Measurements from ENCODE around the gene TRIM71. TPM values are rescaled to one million over a fixed set of nuclear protein-coding genes. Genes with fewer than 3 reads are reported as not detected.
"Not testable (repeated sequence)": the region's sequence is repeated elsewhere in the genome, so short reads cannot be mapped to it uniquely, and the experiment has no call there.

The TRIM71 gene
- total RNA-seq, 1 experiment from 2014 or later, result 0.17 TPM

DNA sequence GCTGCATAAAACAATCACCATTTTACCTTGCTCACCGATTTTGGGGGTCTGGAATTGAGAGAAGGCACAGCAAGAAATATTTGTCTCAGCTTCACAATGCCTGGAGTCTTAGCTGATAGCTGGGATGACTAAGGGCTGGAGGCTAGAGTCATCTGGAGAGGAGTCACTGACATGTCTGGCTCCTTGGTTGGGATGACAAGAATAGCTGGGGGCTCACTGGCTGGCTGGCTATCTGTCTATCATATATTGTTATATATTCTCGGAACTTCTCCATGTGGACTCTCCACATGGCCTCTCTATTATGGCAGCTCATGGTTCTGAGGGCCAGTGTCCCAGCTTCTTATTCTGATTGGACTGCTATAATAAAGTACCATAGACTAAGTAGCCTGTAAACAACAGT lies 20.0 kb upstream of the TRIM71 start:
- CTCF ChIA-PET, result no interaction called here
- Histone ChIP-seq H3K27me3 (ENCODE audit: insufficient read depth, low read length) (no peaks in the 10 kb centered on the region), H3K9ac (ENCODE audit: low read length) (no peak overlapping the region), H4K20me1 (ENCODE audit: insufficient read depth) (no peaks in the 10 kb centered on the region), H3K79me2 (ENCODE audit: insufficient read depth, low read length) (no peaks in the 10 kb centered on the region), H3K27ac (ENCODE audit: low read depth, low read length) (no peak overlapping the region), H3K9me3 (ENCODE audit: control insufficient read depth in 1 of 2, insufficient read depth in 1 of 2, low read depth in 1 of 2, low read length in 2 of 2) (no peaks in the 10 kb centered on the region), H3K4me1 (ENCODE audit: control insufficient read depth in 1 of 2, insufficient read depth in 2 of 2, low read length in 2 of 2) (no peaks in the 10 kb centered on the region), H3K9me2 (ENCODE audit: insufficient read depth) (no peaks in the 10 kb centered on the region), H2AFZ (ENCODE audit: low read depth, low read length, poor library complexity, severe bottlenecking) (no peak overlapping the region), H3K36me3 (ENCODE audit: control insufficient read depth in 1 of 2, insufficient read depth in 2 of 2, low read length in 2 of 2) (no peaks in the 10 kb centered on the region), H3K4me3 (replicated peaks in 1 of 2; ENCODE audit: low read depth in 1 of 2, low read length in 2 of 2) (no peak overlapping the region), H3K4me2 (ENCODE audit: low read length) (no peak overlapping the region)
- TF ChIP-seq JUND (IDR thresholded peaks at IDR 0.05) (no peak), SIN3A (IDR thresholded peaks at IDR 0.05; ENCODE audit: low read depth) (no peak)
- POLR2A ChIA-PET, result no interaction called here
- intact Hi-C loops (cut with micrococcal nuclease), result no loop called here
- no peak for ATAC-seq
- RAD21 ChIA-PET (ENCODE audit: low non-redundant PET in 1 of 2, low total read pairs in 2 of 2, uncharacterized antibody in 2 of 2, unreplicated experiment in 2 of 2), result no interaction called here
- no TSS peak for BruUV-seq (replicated peaks)
- no peak for DNase-seq (ENCODE audit: low read depth, low spot score)

DNA sequence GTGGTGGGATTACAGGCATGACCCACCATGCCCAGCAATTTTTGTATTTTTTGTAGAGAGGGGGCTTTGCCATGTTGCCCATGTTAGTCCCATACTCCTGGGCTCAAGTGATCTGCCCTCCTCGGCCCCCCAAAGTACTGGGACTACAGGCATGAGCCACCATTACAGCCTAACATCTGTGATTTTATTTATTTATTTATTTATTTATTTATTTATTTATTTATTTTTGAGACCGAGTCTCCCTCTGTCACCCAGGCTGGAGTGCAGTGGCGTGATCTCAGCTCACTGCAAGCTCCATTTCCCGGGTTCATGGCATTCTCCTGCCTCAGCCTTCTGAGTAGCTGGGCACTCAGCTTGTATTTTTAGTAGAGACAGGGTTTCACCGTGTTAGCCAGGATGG lies 16.4 kb upstream of the TRIM71 start:
- H3K4me1 ChIP-seq (ENCODE audit: control insufficient read depth in 1 of 2, insufficient read depth in 2 of 2, low read length in 2 of 2); H3K4me3 ChIP-seq (replicated peaks in 1 of 2; ENCODE audit: low read depth in 1 of 2, low read length in 2 of 2); H4K20me1 ChIP-seq (ENCODE audit: insufficient read depth); H3K27me3 ChIP-seq (ENCODE audit: insufficient read depth, low read length); H3K9me2 ChIP-seq (ENCODE audit: insufficient read depth); ATAC-seq; H3K9ac ChIP-seq (ENCODE audit: low read length); POLR2A ChIA-PET; H3K27ac ChIP-seq (ENCODE audit: low read depth, low read length); H2AFZ ChIP-seq (ENCODE audit: low read depth, low read length, poor library complexity, severe bottlenecking); H3K9me3 ChIP-seq (ENCODE audit: control insufficient read depth in 1 of 2, insufficient read depth in 1 of 2, low read depth in 1 of 2, low read length in 2 of 2); H3K4me2 ChIP-seq (ENCODE audit: low read length); BruUV-seq (replicated peaks); intact Hi-C loops (cut with micrococcal nuclease); DNase-seq (ENCODE audit: low read depth, low spot score); H3K79me2 ChIP-seq (ENCODE audit: insufficient read depth, low read length); H3K36me3 ChIP-seq (ENCODE audit: control insufficient read depth in 1 of 2, insufficient read depth in 2 of 2, low read length in 2 of 2); RAD21 ChIA-PET (ENCODE audit: low non-redundant PET in 1 of 2, low total read pairs in 2 of 2, uncharacterized antibody in 2 of 2, unreplicated experiment in 2 of 2): not testable (repeated sequence)
- CTCF ChIA-PET, result interaction anchor here (1.3 kb wide), 1 partner anchor 20 kb away, joined by 3 read pairs; no protein-coding TSS in a partner anchor

DNA sequence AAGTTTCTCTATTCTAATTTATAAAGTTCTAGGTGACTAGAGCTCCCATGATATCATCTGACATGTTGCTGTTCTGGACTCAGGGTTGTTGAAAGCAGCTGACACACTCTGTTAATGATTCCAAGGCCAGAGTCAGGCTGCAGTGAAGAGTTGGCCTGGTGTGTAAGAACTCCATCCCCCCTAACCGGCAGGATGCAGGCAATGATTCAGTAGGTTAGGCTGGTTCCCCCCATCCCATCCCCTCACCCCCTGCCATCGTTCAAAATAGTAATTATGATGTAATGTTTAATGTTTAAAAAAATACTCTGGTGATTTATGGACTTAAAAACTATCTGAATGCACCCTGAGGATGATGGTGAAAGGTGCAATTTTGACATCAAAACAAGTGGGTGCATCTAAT lies 4.6 kb upstream of the TRIM71 start:
- no TSS peak for BruUV-seq (replicated peaks)
- Histone ChIP-seq H4K20me1 (ENCODE audit: insufficient read depth) (no peaks in the 10 kb centered on the region), H3K36me3 (ENCODE audit: control insufficient read depth in 1 of 2, insufficient read depth in 2 of 2, low read length in 2 of 2) (no peaks in the 10 kb centered on the region), H3K4me1 (ENCODE audit: control insufficient read depth in 1 of 2, insufficient read depth in 2 of 2, low read length in 2 of 2) (no peaks in the 10 kb centered on the region), H3K9me3 (ENCODE audit: control insufficient read depth in 1 of 2, insufficient read depth in 1 of 2, low read depth in 1 of 2, low read length in 2 of 2) (no peaks in the 10 kb centered on the region), H3K4me3 (replicated peaks in 1 of 2; ENCODE audit: low read depth in 1 of 2, low read length in 2 of 2) (no peak overlapping the region), H2AFZ (ENCODE audit: low read depth, low read length, poor library complexity, severe bottlenecking) (no peak overlapping the region), H3K27me3 (ENCODE audit: insufficient read depth, low read length) (no peaks in the 10 kb centered on the region), H3K9me2 (ENCODE audit: insufficient read depth) (no peaks in the 10 kb centered on the region), H3K79me2 (ENCODE audit: insufficient read depth, low read length) (no peaks in the 10 kb centered on the region), H3K9ac (ENCODE audit: low read length) (no peak overlapping the region), H3K27ac (ENCODE audit: low read depth, low read length) (no peak overlapping the region), H3K4me2 (ENCODE audit: low read length) (no peak overlapping the region)
- ATAC-seq, result no peak
- ChIA-PET POLR2A (no interaction called here), CTCF (no interaction called here), RAD21 (ENCODE audit: low non-redundant PET in 1 of 2, low total read pairs in 2 of 2, uncharacterized antibody in 2 of 2, unreplicated experiment in 2 of 2) (no interaction called here)
- intact Hi-C loops (cut with micrococcal nuclease), result no loop called here
- DNase-seq (ENCODE audit: low read depth, low spot score), result no peak
- no peak for TF ChIP-seq SRF (IDR thresholded peaks at IDR 0.05; ENCODE audit: low read depth)
- no peak for TF ChIP-seq FOSL1 (IDR thresholded peaks at IDR 0.05; ENCODE audit: low read depth)
- TF ChIP-seq CEBPB (IDR thresholded peaks at IDR 0.05; ENCODE audit: low read depth), result no peak
- TF ChIP-seq, protein P1, sequence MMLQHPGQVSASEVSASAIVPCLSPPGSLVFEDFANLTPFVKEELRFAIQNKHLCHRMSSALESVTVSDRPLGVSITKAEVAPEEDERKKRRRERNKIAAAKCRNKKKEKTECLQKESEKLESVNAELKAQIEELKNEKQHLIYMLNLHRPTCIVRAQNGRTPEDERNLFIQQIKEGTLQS (IDR thresholded peaks at IDR 0.05), result no peak
- no peak for TF ChIP-seq ZNF274 (IDR thresholded peaks at IDR 0.05; ENCODE audit: low read depth, low read length)
- no peak for TF ChIP-seq TCF7L2 (IDR thresholded peaks at IDR 0.05; ENCODE audit: borderline replicate concordance, extremely low read depth, insufficient read depth, insufficient read length)
- TF ChIP-seq, protein P2, sequence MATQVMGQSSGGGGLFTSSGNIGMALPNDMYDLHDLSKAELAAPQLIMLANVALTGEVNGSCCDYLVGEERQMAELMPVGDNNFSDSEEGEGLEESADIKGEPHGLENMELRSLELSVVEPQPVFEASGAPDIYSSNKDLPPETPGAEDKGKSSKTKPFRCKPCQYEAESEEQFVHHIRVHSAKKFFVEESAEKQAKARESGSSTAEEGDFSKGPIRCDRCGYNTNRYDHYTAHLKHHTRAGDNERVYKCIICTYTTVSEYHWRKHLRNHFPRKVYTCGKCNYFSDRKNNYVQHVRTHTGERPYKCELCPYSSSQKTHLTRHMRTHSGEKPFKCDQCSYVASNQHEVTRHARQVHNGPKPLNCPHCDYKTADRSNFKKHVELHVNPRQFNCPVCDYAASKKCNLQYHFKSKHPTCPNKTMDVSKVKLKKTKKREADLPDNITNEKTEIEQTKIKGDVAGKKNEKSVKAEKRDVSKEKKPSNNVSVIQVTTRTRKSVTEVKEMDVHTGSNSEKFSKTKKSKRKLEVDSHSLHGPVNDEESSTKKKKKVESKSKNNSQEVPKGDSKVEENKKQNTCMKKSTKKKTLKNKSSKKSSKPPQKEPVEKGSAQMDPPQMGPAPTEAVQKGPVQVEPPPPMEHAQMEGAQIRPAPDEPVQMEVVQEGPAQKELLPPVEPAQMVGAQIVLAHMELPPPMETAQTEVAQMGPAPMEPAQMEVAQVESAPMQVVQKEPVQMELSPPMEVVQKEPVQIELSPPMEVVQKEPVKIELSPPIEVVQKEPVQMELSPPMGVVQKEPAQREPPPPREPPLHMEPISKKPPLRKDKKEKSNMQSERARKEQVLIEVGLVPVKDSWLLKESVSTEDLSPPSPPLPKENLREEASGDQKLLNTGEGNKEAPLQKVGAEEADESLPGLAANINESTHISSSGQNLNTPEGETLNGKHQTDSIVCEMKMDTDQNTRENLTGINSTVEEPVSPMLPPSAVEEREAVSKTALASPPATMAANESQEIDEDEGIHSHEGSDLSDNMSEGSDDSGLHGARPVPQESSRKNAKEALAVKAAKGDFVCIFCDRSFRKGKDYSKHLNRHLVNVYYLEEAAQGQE (IDR thresholded peaks at IDR 0.05; ENCODE audit: low read depth), result no peak
- TF ChIP-seq POLR2A (IDR thresholded peaks at IDR 0.05; ENCODE audit: borderline replicate concordance, extremely low read depth, insufficient read depth, insufficient read length), result no peak
- TF ChIP-seq RAD21 (IDR thresholded peaks at IDR 0.05; ENCODE audit: low read depth), result no peak
- TF ChIP-seq SIN3A (IDR thresholded peaks at IDR 0.05; ENCODE audit: low read depth), result no peak
- no peak for TF ChIP-seq YY1 (IDR thresholded peaks at IDR 0.05; ENCODE audit: extremely low read depth, insufficient replicate concordance, low read depth, low read length)

Measured in HCT116 (cell line).